ENCODE data around the gene MOCOS.
"Not testable (repeated sequence)": the region's sequence is repeated elsewhere in the genome, so short reads cannot be mapped to it uniquely, and the experiment has no call there.

MOCOS gene

GRCh38 chr18:36205166-36205565, 17.9 kb downstream of the MOCOS start:
- no peak for DNase-seq

GRCh38 chr18:36207303-36207702, 20.0 kb downstream of the MOCOS start:
- no peak for DNase-seq

- DNase-seq = not testable (repeated sequence)
Measured at GRCh38 chr18:36207969-36208368, 20.7 kb downstream of the MOCOS start.

- DNase-seq = no peak
Measured at GRCh38 chr18:36211612-36212065, 24.3 kb downstream of the MOCOS start.

GRCh38 chr18:36212301-36213171, 25.2 kb downstream of the MOCOS start:
- no peak for DNase-seq

GRCh38 chr18:36214811-36215210, 27.5 kb downstream of the MOCOS start:
- DNase-seq = no peak

GRCh38 chr18:36215577-36215976, 28.3 kb downstream of the MOCOS start:
- DNase-seq = no peak

- DNase-seq = no peak
Measured at GRCh38 chr18:36217348-36217747, 30.1 kb downstream of the MOCOS start.

- DNase-seq = no peak
Measured at GRCh38 chr18:36229188-36229587, 41.9 kb downstream of the MOCOS start.

GRCh38 chr18:36240510-36240909, 53.2 kb downstream of the MOCOS start:
- not testable (repeated sequence) for DNase-seq

- DNase-seq = no peak
Measured at GRCh38 chr18:36241831-36242230, 54.5 kb downstream of the MOCOS start.

GRCh38 chr18:36247036-36247435, 59.7 kb downstream of the MOCOS start:
- DNase-seq = no peak

GRCh38 chr18:36249392-36249791, 62.1 kb downstream of the MOCOS start:
- no peak for DNase-seq

GRCh38 chr18:36250827-36251226, 63.5 kb downstream of the MOCOS start:
- no peak for DNase-seq

GRCh38 chr18:36255072-36255698, 67.9 kb downstream of the MOCOS start:
- no peak for DNase-seq

- no peak for DNase-seq
Measured at GRCh38 chr18:36256094-36256493, 68.8 kb downstream of the MOCOS start.

- no peak for DNase-seq
Measured at GRCh38 chr18:36262971-36263370, 75.7 kb downstream of the MOCOS start.

- no peak for DNase-seq
Measured at GRCh38 chr18:36264283-36264682, 77.0 kb downstream of the MOCOS start.

- no peak for DNase-seq
Measured at GRCh38 chr18:36265015-36265414, 77.7 kb downstream of the MOCOS start.

- no peak for DNase-seq
Measured at GRCh38 chr18:36269157-36269556, 81.9 kb downstream of the MOCOS start.

- no peak for DNase-seq
Measured at GRCh38 chr18:36271153-36271552, 83.9 kb downstream of the MOCOS start.

- DNase-seq = no peak
Measured at GRCh38 chr18:36273347-36273746, 86.0 kb downstream of the MOCOS start.

- DNase-seq = no peak
Measured at GRCh38 chr18:36274083-36274715, 86.9 kb downstream of the MOCOS start.

- DNase-seq = no peak
Measured at GRCh38 chr18:36275561-36275960, 88.3 kb downstream of the MOCOS start.
